Peyer's patch (tissue), 4 donors: Measurements from ENCODE around the gene ZFX.

Experiments used
- CTCF ChIP-seq, 6 experiments: fragments of 450-650 bp in 4 of 6; fragments of 200-600 bp in 2 of 6; sonication (generic) in 1 of 6; IDR thresholded peaks; one replicate each; pipeline ENCODE4 v1.5.1; 2017 to 2019; ENCODE audit warnings: antibody characterized with exemption in 6 of 6, mild to moderate bottlenecking in 3 of 6, moderate library complexity in 1 of 6
- POLR2A ChIP-seq, 2 donors: fragments of 450-650 bp; IDR thresholded peaks; one replicate each; pipeline ENCODE4 v1.5.1; 2017; ENCODE audit warnings: antibody characterized with exemption in 2 of 2, mild to moderate bottlenecking in 2 of 2, moderate library complexity in 2 of 2

GRCh38 chrX:24241822-24242648 is 92.5 kb downstream of the ZFX start:
- TF ChIP-seq CTCF (IDR thresholded peaks at IDR 0.05) (peak in 5 of 6 experiments; percentile 16 to 56 (median 43)), POLR2A (IDR thresholded peaks at IDR 0.05) (no peak)
